ENCODE data around the gene EVI5.

The EVI5 gene

DNA sequence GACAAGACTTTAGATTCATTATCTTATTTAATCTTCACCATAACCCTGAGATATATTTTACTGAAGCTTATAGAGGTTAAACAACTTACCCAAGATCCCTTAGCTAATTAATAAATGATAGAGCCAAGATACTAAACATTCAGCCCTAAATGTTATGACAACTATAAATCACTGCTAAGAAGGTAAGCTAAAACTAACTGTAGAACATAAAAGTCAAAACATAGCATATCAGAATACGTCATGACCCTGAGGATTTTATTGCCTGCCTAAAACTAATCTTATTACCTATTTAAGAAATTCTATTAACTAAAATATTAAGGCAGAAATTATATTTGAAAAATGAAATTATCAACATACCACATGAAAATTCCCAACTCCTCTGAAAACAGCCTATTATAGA, 22.6 kb downstream of the EVI5 start:
- Histone ChIP-seq H4K20me1 (ENCODE audit: insufficient read depth, low read length) (no peaks in the 10 kb centered on the region), H3K79me2 (ENCODE audit: insufficient read depth, low read length) (no peaks in the 10 kb centered on the region), H3K4me1 (ENCODE audit: insufficient read depth, low read length, severe bottlenecking) (no peaks in the 10 kb centered on the region), H3F3A (ENCODE audit: insufficient read depth, low read length) (no peaks in the 10 kb centered on the region), H3K9ac (ENCODE audit: low read length) (no peak overlapping the region), H3K9me3 (ENCODE audit: low read length) (peaks cover 5% of the 10 kb centered on the region; the same call in 1 of the 2 replicates), H3K4me2 (ENCODE audit: low read length) (no peak overlapping the region), H2AFZ (ENCODE audit: low read length) (no peak overlapping the region), H3K36me3 (ENCODE audit: insufficient read depth, low read length) (no peaks in the 10 kb centered on the region), H3K9me2 (ENCODE audit: low read depth, low read length) (no peaks in the 10 kb centered on the region), H3K27ac (ENCODE audit: low read depth, low read length, poor library complexity, severe bottlenecking) (no peak overlapping the region), H3K27me3 (ENCODE audit: insufficient read depth, low read length) (no peaks in the 10 kb centered on the region), H3K4me3 (ENCODE audit: low read depth, low read length, poor library complexity, severe bottlenecking) (no peak overlapping the region)
- TF ChIP-seq, protein P1, sequence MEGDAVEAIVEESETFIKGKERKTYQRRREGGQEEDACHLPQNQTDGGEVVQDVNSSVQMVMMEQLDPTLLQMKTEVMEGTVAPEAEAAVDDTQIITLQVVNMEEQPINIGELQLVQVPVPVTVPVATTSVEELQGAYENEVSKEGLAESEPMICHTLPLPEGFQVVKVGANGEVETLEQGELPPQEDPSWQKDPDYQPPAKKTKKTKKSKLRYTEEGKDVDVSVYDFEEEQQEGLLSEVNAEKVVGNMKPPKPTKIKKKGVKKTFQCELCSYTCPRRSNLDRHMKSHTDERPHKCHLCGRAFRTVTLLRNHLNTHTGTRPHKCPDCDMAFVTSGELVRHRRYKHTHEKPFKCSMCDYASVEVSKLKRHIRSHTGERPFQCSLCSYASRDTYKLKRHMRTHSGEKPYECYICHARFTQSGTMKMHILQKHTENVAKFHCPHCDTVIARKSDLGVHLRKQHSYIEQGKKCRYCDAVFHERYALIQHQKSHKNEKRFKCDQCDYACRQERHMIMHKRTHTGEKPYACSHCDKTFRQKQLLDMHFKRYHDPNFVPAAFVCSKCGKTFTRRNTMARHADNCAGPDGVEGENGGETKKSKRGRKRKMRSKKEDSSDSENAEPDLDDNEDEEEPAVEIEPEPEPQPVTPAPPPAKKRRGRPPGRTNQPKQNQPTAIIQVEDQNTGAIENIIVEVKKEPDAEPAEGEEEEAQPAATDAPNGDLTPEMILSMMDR (IDR thresholded peaks at IDR 0.05; ENCODE audit: low read length): no peak
- no peak for TF ChIP-seq EZH2 (IDR thresholded peaks at IDR 0.05; ENCODE audit: borderline replicate concordance, low read length)

DNA sequence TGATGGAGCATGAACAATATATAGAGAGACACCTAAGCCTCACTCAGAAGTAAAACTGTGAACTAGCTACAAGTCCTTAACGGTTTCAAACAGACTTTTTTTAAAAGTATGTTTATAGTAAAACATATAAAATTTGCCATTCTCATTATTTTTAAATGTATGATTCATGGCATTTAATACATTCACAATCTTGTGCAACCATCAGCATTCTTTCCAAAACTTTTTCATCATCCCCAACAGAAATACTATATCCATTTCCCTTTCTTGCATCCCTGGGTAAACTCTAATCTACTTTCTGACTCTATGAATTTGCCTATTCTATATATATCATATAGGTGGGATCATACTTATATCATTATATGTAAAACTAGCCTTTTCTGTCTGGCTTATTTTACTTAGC, 25.5 kb downstream of the EVI5 start:
- Histone ChIP-seq H3K9me3 (ENCODE audit: low read length) (no peaks in the 10 kb centered on the region), H3K9ac (ENCODE audit: low read length) (no peak overlapping the region), H3K9me2 (ENCODE audit: low read depth, low read length) (no peaks in the 10 kb centered on the region), H3K27ac (ENCODE audit: low read depth, low read length, poor library complexity, severe bottlenecking) (no peak overlapping the region), H3K4me3 (ENCODE audit: low read depth, low read length, poor library complexity, severe bottlenecking) (no peak overlapping the region), H2AFZ (ENCODE audit: low read length) (no peak overlapping the region), H3F3A (ENCODE audit: insufficient read depth, low read length) (no peaks in the 10 kb centered on the region), H3K27me3 (ENCODE audit: insufficient read depth, low read length) (no peaks in the 10 kb centered on the region), H4K20me1 (ENCODE audit: insufficient read depth, low read length) (no peaks in the 10 kb centered on the region), H3K4me1 (ENCODE audit: insufficient read depth, low read length, severe bottlenecking) (no peaks in the 10 kb centered on the region), H3K4me2 (ENCODE audit: low read length) (no peak overlapping the region), H3K36me3 (ENCODE audit: insufficient read depth, low read length) (no peaks in the 10 kb centered on the region), H3K79me2 (ENCODE audit: insufficient read depth, low read length) (no peaks in the 10 kb centered on the region)
- TF ChIP-seq, protein P1 (IDR thresholded peaks at IDR 0.05; ENCODE audit: low read length): no peak
- no peak for TF ChIP-seq EZH2 (IDR thresholded peaks at IDR 0.05; ENCODE audit: borderline replicate concordance, low read length)

DNA sequence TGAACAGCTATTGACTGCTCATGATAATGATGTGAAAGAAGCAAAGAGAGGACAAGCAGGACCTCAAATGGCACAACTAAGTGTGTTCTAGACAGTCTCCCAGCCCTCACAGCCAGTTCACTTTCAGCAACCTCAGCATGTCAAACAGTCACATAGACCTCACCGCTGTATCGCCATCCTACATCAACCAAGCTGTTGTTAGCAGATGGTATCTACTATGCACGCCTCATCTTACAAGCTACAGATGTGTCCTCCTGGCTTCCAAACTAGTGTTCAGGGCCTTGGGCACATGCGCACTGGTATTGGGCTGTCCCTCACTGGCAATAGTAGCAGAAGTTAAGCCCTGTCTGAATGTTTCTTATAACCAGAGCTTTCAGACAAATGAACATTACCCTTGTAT, 28.4 kb downstream of the EVI5 start:
- TF ChIP-seq EZH2 (IDR thresholded peaks at IDR 0.05; ENCODE audit: borderline replicate concordance, low read length): no peak
- TF ChIP-seq, protein P1 (IDR thresholded peaks at IDR 0.05; ENCODE audit: low read length): no peak
- no peaks in the 10 kb centered on the region for H3K27me3 ChIP-seq (ENCODE audit: insufficient read depth, low read length)
- H3K4me3 ChIP-seq (ENCODE audit: low read depth, low read length, poor library complexity, severe bottlenecking): no peak overlapping the region
- H3K9ac ChIP-seq (ENCODE audit: low read length): no peak overlapping the region
- no peaks in the 10 kb centered on the region; the same call in 1 of the 2 replicates for H3K36me3 ChIP-seq (ENCODE audit: insufficient read depth, low read length)
- no peaks in the 10 kb centered on the region for H3K9me3 ChIP-seq (ENCODE audit: low read length)
- H3K4me1 ChIP-seq (ENCODE audit: insufficient read depth, low read length, severe bottlenecking): no peaks in the 10 kb centered on the region
- no peaks in the 10 kb centered on the region for H4K20me1 ChIP-seq (ENCODE audit: insufficient read depth, low read length)
- H3K27ac ChIP-seq (ENCODE audit: low read depth, low read length, poor library complexity, severe bottlenecking): no peak overlapping the region
- H3K4me2 ChIP-seq (ENCODE audit: low read length): no peak overlapping the region
- H2AFZ ChIP-seq (ENCODE audit: low read length): no peak overlapping the region
- H3F3A ChIP-seq (ENCODE audit: insufficient read depth, low read length): no peaks in the 10 kb centered on the region
- H3K79me2 ChIP-seq (ENCODE audit: insufficient read depth, low read length): no peaks in the 10 kb centered on the region
- H3K9me2 ChIP-seq (ENCODE audit: low read depth, low read length): no peaks in the 10 kb centered on the region

All from OCI-LY1 (cell line).